HG03039 (cell line): Measurements from ENCODE around the gene SDK1.
A peak's percentile ranks its signal among the peaks of the same experiment; 100 is the strongest.
"Not testable (repeated sequence)": the region's sequence is repeated elsewhere in the genome, so short reads cannot be mapped to it uniquely, and the experiment has no call there.

Experiments
- ATAC-seq: cut with Tn5 transposase; IDR thresholded peaks from one replicate; pipeline ENCODE4 v1.9.1; 2021; ENCODE audit warnings: mild to moderate bottlenecking, moderate library complexity; ENCODE audit not compliant: unreplicated experiment

The SDK1 gene

DNA sequence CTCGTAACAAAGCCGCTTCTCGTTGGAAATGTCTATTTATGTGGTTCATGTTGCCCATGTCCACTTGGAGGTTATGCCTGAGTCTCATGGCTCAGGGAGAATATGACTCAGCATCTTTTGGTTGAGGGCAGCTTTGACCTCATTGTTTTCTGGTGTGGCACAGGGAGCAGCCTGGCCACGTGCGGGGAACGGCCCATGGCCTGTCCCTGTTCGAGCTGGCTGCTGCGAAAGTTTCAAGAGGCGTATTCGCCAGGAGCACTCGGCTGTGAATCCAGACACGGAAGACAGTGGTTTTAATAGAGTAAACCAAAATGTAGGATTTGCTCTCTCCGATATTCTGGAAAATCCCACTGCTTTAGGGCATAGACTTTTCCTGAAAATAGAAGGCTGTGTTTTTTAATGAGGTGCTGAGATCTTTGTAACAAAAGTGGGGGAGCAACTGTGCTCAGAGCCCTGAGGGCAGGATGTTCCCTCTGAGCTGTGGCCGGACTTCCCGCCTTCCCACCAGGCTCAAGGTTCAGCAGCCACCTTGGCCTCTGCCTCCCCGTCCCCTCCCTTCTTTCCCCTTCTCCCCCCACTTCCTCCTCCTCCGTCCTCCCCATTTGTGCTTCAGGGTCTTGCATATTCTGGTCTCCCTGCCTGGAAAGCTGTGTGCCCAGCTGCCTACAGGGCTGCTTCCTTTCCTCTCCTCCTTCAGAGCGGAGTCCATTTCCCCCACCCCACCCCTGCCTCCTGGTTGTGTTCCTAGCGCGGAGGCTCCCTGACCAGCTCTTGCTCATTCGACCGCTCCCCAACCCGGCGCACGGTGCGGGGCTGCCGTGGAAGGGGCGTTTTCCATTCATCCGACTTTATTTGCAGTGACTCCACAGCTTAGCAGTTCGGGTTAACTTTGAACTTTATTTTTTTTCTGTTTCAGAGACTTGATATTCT, 642.0 kb downstream of the SDK1 start:
- ATAC-seq = no peak

DNA sequence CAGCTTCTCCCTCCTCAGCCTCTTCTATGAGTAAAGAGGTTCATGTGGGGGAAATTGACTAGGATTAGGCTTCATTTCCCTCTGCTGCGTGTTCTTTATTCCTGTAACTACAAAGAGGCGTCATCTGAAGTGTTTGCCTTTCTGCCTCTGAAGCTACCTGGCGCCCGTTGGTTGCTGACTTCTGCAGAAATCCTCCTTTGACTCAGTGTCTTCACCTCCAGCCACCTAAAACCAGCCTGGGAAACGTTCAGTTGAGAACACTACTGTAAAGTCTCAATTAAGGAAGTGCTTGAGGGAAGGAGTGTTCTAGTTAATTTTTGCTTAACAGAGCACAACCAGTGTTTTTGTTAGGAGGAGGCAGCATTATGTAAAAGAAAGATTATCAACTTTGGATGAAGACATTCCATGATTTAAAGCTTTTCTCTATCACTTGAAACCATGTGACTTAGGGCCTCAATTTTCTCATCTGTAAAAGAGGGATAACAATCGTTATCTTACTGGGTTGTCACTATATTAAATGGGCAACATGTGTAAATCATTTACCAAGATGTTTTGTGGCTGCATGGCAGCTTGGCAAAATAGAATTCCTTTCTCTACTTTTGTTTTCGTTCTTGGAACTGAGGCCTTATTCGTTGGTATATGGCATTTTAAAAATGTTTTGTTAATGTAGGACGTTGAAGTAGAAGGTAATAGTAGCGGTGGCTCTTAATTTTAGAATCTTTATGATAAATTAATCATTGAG, 642.9 kb downstream of the SDK1 start:
- ATAC-seq = no peak

DNA sequence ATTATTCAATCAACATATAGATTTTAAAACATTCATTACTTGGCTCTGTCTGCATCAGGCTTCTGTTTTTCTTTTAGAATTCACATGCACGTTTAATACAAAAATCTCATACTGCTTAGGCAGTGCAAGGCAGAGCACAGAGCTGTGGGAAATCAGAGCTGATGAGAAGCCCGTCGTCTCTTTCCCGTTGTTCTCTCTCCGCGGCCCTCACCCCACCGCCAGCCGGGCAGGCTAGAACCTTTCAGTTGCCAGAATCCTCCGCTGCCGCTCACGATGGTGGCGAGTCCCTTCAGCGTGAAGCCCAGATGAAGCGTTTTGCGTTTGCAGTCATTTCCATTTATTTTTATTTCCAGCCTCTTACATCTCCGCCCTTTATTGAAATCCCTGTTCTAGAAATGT, 648.2 kb downstream of the SDK1 start:
- ATAC-seq = no peak

DNA sequence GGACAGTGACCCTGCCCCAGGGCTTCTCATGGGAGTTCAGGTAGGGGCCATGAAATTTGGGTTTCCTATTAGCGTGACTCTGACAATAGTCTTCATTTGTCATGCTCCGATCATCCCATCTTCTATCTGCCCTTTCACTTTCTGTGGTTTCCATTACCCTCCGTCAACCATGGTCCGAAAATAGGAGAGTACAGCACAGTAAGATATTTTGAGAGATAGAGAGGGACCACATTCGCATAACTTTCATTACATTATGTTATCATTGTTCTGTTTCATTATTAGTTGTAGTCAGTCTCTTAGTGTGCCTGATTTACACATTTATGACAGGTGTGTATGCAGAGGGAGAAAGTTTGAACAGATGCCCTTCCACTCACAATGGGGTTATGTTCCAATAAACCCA, 649.2 kb downstream of the SDK1 start:
- no peak for ATAC-seq

DNA sequence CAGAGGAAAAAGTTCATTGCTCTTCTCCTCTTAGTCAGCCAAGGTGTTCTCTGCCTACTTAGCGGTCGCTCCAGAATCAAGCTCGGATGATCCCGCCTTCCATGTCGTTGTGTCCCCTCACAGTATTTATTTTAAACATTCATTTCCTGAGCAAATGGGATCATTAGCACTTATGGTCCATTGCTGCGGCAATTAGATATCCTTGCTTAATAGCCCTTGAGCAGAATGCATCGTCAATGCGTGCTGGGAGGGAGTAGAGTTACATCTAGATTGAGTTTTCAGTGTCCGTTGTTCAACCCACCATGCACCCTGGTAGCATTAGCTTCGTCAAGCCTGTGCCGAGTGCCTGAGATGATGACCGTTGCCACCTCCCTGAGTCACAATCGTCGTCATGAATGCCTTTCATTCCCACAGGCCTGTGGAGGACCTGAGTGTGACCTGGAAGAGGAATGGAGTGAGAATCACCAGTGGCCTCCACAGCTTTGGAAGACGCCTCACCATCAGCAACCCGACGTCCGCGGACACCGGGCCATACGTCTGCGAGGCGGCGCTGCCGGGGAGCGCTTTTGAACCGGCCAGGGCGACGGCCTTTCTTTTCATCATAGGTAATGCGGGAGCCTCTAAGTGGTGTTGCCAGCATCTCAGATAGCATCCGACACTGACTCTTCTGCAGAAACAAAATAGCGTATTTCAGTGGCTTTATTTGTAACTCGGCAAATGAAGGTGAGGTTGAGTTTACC, 650.4 kb downstream of the SDK1 start:
- ATAC-seq = no peak

DNA sequence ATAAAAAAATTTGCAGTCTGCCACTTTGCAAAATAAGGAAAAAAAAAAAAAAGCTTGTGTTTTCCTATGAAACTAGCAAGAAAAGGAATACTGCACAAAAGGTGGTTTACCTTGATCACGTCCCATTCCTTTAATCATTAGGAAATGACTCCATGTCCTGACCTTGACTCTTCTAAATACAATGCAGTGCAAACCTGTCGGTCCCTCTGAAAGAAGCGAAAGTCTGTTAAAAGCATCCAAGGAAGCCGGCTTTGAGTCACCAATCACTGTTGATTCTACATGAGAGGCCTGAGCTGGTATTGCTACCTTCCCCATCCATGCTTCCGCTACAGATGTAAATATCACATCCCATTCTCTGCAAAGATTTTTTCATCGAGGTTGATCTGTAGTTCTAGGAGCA, 652.1 kb downstream of the SDK1 start:
- ATAC-seq = no peak

DNA sequence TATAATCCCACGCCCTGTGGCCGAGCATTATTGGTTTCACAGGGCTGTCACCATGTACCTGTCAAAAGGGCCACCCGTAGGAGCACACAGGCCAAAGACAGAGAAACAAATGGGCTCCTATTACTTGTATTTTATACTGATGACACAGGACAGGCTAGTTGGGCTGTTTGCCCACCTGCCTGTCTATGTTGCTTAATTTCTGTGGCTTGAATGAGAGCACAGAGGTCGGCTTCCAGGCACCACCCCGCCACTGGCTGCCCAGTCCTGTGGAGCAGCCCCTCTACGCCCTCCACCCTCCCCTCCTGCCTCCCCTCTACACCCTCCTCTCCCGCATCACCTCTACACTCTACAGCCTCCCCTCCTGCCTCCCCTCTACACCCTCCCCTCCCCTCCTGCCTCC, 652.9 kb downstream of the SDK1 start:
- ATAC-seq = no peak

DNA sequence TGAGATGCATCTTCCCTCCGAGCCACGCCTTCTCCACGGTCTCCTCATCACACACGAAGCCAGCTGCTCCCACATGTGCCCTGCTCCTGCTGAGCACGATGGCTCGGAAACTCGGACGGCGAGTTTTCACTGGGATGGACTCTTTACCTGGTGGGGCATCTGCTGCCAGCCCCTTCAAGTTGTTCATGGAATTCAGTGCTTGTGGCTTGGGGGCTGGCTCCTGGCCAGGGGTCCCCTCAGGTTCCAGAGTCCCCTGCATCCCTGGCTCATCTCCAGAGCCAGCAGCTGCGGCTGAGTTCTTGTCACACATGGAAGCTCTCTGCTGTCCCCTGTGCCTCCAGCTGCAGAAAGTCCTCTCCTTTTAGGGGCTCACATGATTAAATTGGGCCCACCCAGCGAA, 654.0 kb downstream of the SDK1 start:
- ATAC-seq = no peak

DNA sequence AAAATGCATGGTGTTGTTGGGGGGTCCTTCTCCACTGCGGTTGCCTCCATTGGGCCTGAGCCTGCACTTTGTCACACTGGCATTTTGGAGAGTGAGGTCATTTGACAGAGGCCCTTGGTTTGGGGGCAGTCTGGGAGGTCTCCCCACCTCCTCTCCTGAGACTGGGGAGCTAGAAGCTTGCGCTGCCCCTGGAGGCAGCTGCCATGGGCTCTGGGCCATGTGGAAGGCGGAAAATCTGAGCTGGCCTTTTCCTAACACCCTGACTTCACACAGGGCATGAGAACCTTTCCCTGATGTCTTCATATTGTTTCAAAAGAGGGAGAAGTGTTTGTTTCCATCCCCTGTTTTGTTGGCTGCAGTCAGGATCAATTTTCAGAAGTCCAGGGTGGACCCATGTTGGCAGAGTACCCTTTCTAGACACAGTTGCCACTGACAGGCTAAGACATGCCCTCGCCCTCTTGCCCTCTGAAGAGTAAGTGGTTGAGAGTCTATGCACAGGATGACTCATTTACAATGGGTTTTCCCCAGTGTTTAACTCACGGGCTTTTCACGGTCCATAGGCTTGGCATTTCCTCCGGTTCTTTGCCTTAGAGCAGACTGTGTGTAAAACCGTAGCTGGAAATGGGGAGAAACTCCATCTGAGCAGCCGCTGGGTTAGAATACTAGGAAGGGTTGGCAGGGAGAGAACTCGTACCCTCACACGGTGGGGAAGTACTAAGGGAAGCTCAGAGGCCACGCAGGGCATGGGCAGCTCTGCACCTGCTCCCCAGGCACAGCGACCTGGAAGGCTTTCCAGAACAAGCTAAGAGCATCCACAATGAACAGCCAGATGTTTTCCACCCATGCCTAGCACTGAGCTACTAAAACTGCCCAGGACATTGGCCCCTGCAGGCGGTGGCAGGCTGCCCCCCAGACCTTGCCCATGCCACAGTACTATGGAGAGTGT, 655.0 kb downstream of the SDK1 start:
- peak; percentile 84 for ATAC-seq

DNA sequence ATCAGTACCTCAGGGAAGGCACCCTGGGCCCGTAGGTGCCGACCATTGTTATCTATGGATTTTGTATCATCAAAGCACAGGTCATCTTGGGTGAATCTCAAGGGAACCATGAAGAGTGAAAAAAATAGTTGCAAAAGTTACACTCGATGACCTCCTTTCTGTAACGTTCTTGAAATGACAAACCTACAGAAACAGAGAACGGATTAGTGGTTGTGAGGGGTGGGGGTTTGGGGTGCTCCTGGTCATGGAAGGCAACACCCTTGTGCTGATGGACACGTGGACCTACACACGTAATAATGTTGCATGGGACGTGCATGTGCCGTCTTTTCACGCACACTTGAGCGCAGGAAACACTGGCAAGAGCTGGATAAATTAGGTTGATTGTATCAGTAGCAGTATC, 655.9 kb downstream of the SDK1 start:
- no peak for ATAC-seq

DNA sequence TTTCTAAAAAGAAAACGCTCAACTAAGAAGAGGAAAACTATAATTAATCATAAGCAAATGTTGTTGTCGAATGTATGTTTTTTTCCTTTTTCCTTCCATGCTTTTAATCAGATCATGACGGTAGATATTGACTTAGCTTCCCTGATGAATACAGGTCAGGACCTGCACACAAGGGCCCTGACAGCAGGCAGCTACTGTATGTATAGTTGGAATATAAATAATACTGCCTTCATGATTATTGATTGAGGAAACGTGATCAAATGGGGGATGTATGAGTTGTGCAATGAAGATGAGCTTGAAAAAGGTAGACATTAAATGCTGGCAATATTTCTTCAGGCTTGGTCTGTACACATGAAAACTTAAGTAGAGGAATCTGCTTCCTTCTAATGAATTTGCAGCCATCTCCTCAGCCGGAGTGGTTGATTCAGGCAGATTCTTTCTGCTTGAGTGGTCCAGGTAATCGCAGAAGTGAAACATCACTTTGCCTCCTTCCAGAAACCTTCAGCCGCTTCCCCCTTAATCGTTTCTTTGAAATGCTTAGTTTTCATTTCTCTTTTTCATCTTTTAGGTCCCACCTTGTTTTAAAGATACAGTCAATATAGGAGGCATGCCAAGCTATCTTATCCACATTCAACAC, 656.5 kb downstream of the SDK1 start:
- no peak for ATAC-seq

DNA sequence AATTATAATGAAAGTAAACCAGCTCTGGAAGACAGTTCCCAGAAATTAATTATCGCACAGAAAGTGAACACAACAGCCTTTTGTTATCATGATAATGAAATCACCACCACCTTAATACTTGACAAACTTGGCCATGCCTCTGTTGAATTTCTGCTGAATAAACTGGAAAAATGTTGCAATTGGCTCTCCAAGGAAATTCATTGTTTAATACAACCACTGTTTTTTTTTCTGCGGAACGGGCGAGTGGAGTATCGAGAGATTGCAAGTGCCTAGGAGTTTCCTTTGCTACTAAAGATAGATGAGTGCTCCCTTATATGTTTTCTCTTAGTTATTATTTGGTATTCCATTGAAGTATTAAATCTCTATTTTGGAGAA, 657.0 kb downstream of the SDK1 start:
- ATAC-seq = no peak

DNA sequence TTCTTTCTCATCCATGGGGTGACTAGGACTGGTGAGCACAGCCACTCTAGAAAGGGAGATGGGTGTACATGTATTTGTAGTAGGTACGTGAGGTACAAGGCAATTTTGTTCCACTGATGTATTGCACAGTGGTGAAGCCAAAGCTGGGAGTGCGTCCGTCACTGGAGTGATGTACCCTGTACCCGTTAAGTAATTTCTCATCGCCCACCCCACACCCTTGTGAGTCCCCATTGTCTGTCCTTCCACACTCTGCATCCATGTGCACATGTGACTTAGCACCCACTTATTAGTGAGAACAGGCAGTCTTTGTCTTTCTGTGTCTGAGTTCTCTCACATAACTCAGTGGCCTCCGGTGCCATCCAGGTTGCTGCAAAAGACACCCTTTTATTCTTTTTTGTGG, 658.3 kb downstream of the SDK1 start:
- no peak for ATAC-seq

DNA sequence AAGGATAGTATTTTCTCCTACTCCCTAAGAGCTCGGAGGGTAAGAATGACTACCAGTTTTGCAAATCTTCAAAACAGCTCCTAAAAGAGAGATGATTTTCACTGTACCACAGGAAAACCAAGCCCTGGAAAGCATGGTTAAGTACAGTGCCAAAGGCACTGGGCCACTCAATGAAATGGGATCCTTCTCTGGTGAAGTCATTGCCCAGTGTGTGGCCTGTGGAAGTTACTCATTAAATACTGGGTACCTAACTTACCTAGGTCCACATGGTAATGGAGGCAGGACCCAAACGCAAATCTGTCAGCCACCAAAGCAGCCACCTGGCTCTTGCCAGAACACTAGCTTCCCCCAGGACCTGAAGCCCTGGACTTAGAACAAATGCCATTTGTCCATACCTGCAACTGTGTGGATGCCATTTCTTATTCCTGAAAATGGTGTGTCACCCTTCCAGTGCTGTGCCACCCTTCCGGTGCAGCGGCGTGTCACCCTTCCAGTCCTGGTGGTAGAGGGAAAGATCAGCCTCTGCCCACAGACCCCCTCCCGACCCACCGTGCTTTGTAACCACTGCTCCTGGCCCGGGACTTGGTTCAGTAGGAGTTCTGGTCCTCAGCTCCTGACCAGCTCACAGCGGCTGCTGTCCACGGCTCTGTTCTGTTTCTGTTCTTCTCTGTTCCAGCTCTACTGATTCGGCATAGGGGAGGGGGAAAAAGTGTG, 659.2 kb downstream of the SDK1 start:
- no peak for ATAC-seq

DNA sequence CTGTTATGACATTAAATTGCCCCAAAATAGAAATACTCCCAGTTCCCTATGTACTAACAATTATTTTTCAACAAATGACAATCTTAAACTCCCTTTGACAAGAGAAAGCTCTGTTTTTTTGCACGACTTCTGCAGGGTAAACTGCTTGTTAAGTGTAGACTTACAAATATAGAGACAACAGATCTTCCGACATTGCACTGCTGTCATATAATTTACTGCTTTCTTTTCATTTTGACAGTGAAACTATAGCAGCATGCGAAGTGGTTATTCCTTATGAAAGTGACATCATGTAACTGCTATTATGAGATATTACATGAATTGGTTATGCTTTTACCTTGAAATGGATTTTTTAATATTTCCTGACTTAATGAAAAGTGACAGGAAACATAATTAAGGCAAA, 659.9 kb downstream of the SDK1 start:
- ATAC-seq = no peak

DNA sequence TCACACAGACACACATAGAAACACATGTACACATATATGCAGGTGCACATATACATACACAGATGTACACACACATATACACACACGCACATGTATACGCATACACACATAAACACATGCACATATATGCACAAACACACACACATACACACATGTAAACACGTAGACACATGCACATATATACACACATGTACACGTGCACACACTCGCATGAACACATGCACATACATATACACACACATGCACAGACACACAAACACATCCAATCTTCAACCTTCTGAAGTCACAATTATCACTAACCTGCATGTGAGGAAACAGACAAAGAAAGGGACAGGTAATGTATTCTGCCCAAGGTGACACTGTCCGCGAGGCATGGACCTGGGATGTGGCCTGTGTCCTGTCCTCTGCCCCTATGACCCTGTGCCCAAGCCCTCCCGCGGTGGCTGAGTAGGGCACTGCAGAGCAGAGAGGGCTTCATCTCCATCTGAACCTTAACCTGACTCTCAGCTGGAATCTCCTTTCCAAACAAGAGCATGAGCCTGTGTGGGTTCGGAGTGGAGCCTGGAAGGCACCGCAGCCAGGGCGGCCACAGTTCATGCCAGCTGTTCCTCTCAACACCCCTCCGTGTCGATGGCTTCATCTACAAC, 660.9 kb downstream of the SDK1 start:
- ATAC-seq = no peak

DNA sequence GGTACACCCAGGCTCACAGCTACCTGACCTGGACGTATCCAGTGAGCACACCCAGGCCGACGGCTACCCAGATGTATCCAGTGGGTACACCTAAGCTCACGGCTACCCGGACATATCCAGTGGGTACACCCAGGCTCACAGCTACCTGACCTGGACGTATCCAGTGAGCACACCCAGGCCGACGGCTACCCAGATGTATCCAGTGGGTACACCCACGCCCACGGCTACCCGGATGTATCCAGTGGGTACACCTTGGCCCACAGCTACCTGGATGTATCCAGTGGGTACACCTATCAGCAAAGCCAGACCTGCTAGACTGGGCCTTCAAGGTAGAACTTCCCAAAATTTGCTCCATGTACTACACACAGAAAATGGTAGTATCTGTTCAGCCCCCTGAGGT, 662.7 kb downstream of the SDK1 start:
- not testable (repeated sequence) for ATAC-seq

DNA sequence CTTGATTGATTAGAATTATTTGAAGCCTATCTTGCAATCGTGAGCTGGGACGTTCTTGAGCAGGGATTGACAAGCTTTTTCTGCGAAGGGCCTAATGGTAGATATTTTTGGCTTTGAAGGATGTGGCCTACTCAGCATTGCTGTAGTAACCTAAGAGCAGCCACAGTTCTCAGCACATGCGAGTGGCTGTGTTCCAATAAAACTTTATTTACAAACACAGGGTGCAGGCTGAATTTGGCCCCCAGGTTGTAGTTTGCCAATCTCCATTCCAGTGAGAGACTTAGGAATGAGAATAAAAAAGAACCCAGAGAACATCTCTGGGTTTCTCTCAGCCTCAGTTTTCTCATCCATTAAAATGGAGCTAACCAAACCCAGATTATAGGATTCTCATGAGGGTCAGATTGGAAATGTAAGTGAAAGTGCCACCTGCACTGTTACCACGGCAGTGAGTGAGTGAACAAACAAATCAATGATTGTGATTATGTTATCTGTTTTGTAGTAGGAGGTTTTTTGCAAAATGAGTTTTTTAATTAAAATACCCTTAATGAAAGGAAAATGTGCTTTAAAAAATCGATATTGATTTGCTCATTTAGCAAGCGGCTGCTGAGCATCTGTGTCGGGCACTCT, 664.0 kb downstream of the SDK1 start:
- ATAC-seq = no peak
